Measurements from ENCODE around the gene RITA1. TPM values are rescaled to one million over a fixed set of nuclear protein-coding genes. Genes with fewer than 3 reads are reported as not detected.

RITA1 gene
- total and polyA plus RNA-seq, 2 donors (not counting 1 experiment from before 2014, with no cell fraction given) = 8.1 to 17.9 TPM

GRCh38 chr12:113142173-113142885, 43.2 kb upstream of the RITA1 start:
- ChIA-PET POLR2A (interaction anchor here (0.6 to 0.7 kb wide), 2 partner anchors 11 to 34 kb away, joined by 4 read pairs; no protein-coding TSS in a partner anchor), CTCF (interaction anchor here (1.8 kb wide), 1 partner anchor 31 kb away, joined by 8 read pairs; no protein-coding TSS in a partner anchor)
- peak overlapping the region; percentile 44 for H2AFZ ChIP-seq (ENCODE audit: insufficient read depth, low read depth, low read length, poor library complexity, severe bottlenecking)
- 6% methylated on average over 10 of the region's 17 CpGs for WGBS (ENCODE audit: insufficient coverage)
- Mint-ChIP-seq H3K9me3 (ENCODE audit: insufficient read depth) (peaks cover 1% of the 10 kb centered on the region), H3K4me3 (peak overlapping the region; percentile 17), H3K4me1 (peaks cover 19% of the 10 kb centered on the region), H3K27me3 (no peaks in the 10 kb centered on the region), H3K27ac (peak overlapping the region; percentile 72)
- H3K27me3 ChIP-seq (replicated peaks in 1 of 4; ENCODE audit: control extremely low read depth in 1 of 4, control insufficient read depth in 3 of 4, insufficient read depth in 4 of 4, low read length in 3 of 4) = no peaks in the 10 kb centered on the region
- intact Hi-C loops (cut with micrococcal nuclease) = no loop called here
- ATAC-seq (ENCODE audit: low read depth) = peak; percentile 82
- peaks cover 14 to 17% of the 10 kb centered on the region in 2 donors for H3K4me1 ChIP-seq (ENCODE audit: control insufficient read depth in 2 of 2, insufficient read depth in 2 of 2, low read length in 2 of 2)
- peaks cover 0 to 6% (median under 1%) of the 10 kb centered on the region in 3 donors for H3K9me3 ChIP-seq (ENCODE audit: control extremely low read depth in 1 of 3, control insufficient read depth in 2 of 3, insufficient read depth in 1 of 3, low read length in 2 of 3)
- no peaks in the 10 kb centered on the region for H3K79me2 ChIP-seq (ENCODE audit: control insufficient read depth, insufficient read depth, low read length)
- no peaks in the 10 kb centered on the region for H4K20me1 ChIP-seq (ENCODE audit: control insufficient read depth, insufficient read depth, low read length, poor library complexity, severe bottlenecking)
- peak overlapping the region; percentile 53 for H3K4me2 ChIP-seq (replicated peaks; ENCODE audit: low read depth, low read length, poor library complexity, severe bottlenecking)
- no peak overlapping the region for H3K4me3 ChIP-seq (ENCODE audit: control extremely low read depth in 1 of 5, extremely low read depth in 1 of 5, insufficient read depth in 1 of 5, low read depth in 2 of 5, low read length in 4 of 5)
- H3K27ac ChIP-seq (ENCODE audit: low read length in 2 of 2) = peak overlapping the region; percentile 48 to 51
- H3K9ac ChIP-seq (ENCODE audit: low read length) = no peak overlapping the region
- TF ChIP-seq EZH2 (IDR thresholded peaks at IDR 0.05; ENCODE audit: borderline replicate concordance, insufficient read depth, low read depth, low read length, poor library complexity, severe bottlenecking) = no peak
- TF ChIP-seq CTCF (IDR thresholded peaks at IDR 0.05) = no peak
- H3K36me3 ChIP-seq (replicated peaks in 1 of 2; ENCODE audit: control extremely low read depth in 1 of 2, control insufficient read depth in 1 of 2, extremely low read depth in 1 of 2, insufficient read depth in 2 of 2, low read length in 1 of 2) = no peaks in the 10 kb centered on the region
- peak; percentile 64 for DNase-seq

DNA sequence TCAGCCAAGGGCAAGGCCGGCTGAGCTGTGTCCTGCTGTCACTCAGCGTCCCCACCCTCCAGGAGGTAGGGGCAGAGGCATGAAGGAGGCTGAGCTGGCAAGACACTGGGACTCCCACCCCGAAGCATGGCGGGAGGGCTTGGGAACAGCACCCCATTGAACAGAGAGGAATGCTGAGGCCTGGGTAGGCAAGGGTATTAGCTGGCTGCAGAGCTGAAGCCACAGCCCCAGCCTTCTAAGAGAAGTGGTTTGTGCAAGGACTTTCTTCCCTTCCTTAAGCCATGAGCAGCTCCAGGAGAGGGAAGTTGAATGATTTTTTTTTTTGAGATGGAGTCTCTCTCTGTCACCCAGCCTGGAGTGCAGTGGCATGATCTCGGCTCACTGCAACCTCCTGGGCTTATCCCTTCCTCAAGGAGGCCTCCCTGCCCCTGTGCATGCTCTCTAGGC, 42.6 kb upstream of the RITA1 start:
- WGBS (ENCODE audit: insufficient coverage) = 39% methylated on average over 3 of the region's 5 CpGs
- H3K9me3 ChIP-seq (ENCODE audit: control extremely low read depth in 1 of 3, control insufficient read depth in 2 of 3, insufficient read depth in 1 of 3, low read length in 2 of 3) = peaks cover 0 to 6% (median 1%) of the 10 kb centered on the region in 3 donors
- H3K27me3 ChIP-seq (replicated peaks in 1 of 4; ENCODE audit: control extremely low read depth in 1 of 4, control insufficient read depth in 3 of 4, insufficient read depth in 4 of 4, low read length in 3 of 4) = no peaks in the 10 kb centered on the region
- DNase-seq = no peak
- no peaks in the 10 kb centered on the region for H3K36me3 ChIP-seq (replicated peaks in 1 of 2; ENCODE audit: control extremely low read depth in 1 of 2, control insufficient read depth in 1 of 2, extremely low read depth in 1 of 2, insufficient read depth in 2 of 2, low read length in 1 of 2)
- no peak overlapping the region for H3K4me3 ChIP-seq (ENCODE audit: control extremely low read depth in 1 of 5, extremely low read depth in 1 of 5, insufficient read depth in 1 of 5, low read depth in 2 of 5, low read length in 4 of 5)
- H3K9ac ChIP-seq (ENCODE audit: low read length) = no peak overlapping the region
- Mint-ChIP-seq H3K27ac (peak overlapping the region; percentile 72), H3K27me3 (no peaks in the 10 kb centered on the region), H3K4me3 (peak overlapping the region; percentile 32), H3K4me1 (peaks cover 19% of the 10 kb centered on the region), H3K9me3 (ENCODE audit: insufficient read depth) (peaks cover 3% of the 10 kb centered on the region)
- intact Hi-C loops (cut with micrococcal nuclease) = no loop called here
- H3K4me1 ChIP-seq (ENCODE audit: control insufficient read depth in 2 of 2, insufficient read depth in 2 of 2, low read length in 2 of 2) = peaks cover 14 to 17% of the 10 kb centered on the region in 2 donors
- no peaks in the 10 kb centered on the region for H3K79me2 ChIP-seq (ENCODE audit: control insufficient read depth, insufficient read depth, low read length)
- H2AFZ ChIP-seq (ENCODE audit: insufficient read depth, low read depth, low read length, poor library complexity, severe bottlenecking) = peak overlapping the region; percentile 44
- peak overlapping the region in 1 of 2 donors; percentile 51 for H3K27ac ChIP-seq (ENCODE audit: low read length in 2 of 2)
- ChIA-PET POLR2A (interaction anchor here (0.6 kb wide), 1 partner anchor 34 kb away, joined by 4 read pairs; no protein-coding TSS in a partner anchor), CTCF (interaction anchor here (0.9 to 1.8 kb wide), 2 partner anchors 9 to 31 kb away, joined by 3 to 8 read pairs; no protein-coding TSS in a partner anchor)
- no peak for ATAC-seq (ENCODE audit: low read depth)
- no peaks in the 10 kb centered on the region for H4K20me1 ChIP-seq (ENCODE audit: control insufficient read depth, insufficient read depth, low read length, poor library complexity, severe bottlenecking)
- peak overlapping the region; percentile 53 for H3K4me2 ChIP-seq (replicated peaks; ENCODE audit: low read depth, low read length, poor library complexity, severe bottlenecking)
- no peak for TF ChIP-seq EZH2 (IDR thresholded peaks at IDR 0.05; ENCODE audit: borderline replicate concordance, insufficient read depth, low read depth, low read length, poor library complexity, severe bottlenecking)
- TF ChIP-seq CTCF (IDR thresholded peaks at IDR 0.05) = no peak
